Activated gamma-delta T cell treated with Interleukin-2 at 50 U/mL for 16 hours (primary cell): Measurements from ENCODE around the gene CHMP6.
A peak's percentile ranks its signal among the peaks of the same experiment; 100 is the strongest.
"Not testable (repeated sequence)": the region's sequence is repeated elsewhere in the genome, so short reads cannot be mapped to it uniquely, and the experiment has no call there.

Experiments used
- DNase-seq: peaks from one replicate; pipeline ENCODE4 v3.0.0-alpha.2; 2020

CHMP6 gene

DNA sequence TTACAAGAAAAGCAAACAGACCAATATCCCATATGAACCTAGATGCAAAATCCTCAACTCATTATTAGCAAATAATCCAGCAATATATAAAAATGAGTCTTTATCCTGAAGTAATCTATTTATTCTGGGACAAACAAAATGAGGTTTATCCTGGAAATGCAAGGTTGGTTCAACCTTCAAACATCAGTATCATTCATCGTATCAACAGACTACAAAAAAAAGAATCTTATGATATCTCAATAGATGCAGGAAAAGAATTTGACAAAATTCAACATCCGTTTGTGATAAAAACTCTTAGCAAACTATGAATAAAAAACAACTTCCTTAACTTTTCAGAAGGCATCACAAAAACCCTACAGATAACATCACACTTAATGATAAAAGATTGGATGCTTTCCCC, 24.9 kb downstream of the CHMP6 start:
- DNase-seq, result no peak

DNA sequence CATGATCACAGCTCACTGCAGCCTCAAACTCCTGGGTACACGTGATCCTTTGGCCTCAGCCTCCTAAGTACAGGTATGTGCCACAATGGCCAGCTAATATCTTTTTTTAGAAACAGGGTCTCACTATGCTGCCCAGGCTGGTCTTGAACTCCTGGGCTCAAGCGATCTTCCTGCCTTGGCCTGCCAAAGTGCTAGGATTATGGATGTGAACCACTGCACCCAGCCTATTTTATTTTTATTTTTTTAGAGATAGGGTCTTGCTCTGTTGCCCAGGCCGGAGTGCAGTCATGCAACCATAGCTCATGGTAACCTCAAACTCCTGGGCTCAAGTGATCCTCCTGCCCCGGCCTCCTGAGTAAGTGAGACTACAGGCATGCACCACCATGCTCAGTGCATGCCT, 25.7 kb downstream of the CHMP6 start:
- not testable (repeated sequence) for DNase-seq

DNA sequence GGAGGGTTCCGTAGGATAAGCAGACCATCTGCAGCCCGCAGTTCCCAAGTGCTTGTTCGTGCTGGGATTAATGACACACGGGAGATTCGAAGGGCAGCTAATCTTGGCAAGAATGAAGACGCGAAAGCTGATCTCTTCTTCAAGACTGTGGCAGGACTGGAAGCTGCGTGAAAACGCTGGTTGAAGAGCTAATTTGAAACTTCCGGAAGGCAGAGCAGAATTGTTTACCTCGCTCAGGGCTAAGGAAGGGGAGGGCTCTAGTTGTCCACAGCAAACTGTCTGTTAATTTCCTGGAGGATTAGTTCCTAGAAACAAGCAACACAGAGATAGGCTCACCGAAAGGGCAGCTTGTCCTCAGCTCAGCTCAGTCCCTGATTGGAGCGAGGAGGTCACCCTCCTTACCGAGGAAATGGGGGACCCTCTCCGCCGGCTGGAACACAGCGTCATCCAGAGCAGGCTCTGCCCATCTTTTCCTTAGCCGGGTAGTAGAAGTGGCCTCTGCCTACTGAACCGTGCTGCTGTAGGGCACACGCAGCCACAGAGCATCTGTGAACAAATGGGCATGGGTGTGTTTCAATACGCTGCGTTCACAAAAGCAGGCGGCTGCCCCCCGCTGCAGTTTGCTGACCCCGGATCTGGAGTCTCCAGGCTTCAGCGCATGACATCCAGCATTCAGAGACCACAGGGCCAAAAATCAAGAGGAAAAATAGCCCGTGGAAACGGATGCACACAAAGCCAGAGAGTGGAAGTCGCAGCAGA, 26.6 kb downstream of the CHMP6 start:
- peak; percentile 33 for DNase-seq

DNA sequence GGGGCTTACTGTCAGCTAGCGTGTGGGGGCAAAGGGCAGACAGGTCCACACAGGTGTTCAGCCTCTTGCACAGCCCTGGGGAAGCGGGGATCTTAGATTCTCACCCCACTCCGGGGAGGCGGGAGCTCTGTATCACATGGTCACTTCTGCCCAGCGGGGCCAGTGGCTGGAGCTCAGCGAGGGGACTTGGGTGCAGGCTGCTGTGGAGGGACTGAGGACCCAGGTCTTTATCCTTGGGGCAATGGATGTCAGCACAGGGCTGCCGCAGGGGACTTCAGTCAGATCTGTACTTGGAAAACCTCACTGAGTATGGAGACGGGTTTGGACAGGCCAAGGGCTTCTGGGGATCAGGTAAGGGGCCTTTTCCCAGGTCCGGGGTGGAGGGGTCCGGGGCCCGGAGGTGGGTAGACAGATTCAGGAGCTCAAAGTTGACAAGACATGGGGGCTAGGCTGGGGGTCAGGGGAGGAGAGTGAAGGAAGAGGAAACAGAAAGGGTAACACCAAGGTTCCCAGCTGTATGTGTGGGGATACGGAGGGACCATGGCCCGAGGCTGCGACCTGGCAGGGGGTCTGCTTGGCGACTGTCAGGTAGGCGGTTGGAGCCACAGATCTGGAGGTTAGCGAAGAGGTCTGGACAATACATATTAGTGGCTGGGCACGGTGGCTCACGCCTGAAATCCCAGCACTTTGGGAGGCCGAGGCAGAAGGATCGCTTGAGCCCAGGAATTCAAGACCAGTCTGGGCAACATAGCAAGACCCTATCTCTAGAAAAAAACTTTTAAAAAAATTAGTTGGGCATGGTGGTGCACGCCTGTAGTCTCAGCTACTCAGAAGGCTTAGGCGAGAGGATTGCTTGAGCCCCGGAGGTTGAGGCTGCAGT, 28.2 kb downstream of the CHMP6 start:
- no peak for DNase-seq

DNA sequence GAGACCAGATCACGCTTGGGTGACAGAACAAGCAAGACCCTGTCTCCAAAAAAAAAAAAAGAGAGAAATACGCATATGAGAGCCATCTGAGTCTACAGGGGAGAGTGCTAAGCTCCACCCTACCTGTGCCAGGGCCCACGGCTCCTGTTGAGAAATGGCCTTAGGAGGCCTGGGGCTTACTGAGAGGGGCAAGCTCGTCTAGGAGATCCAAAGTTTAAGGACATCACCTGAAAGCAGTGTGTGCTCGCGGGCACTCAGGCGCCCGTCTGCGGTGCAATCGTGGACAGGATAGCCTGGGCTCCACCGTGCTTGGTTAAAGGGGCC, 28.8 kb downstream of the CHMP6 start:
- no peak for DNase-seq

DNA sequence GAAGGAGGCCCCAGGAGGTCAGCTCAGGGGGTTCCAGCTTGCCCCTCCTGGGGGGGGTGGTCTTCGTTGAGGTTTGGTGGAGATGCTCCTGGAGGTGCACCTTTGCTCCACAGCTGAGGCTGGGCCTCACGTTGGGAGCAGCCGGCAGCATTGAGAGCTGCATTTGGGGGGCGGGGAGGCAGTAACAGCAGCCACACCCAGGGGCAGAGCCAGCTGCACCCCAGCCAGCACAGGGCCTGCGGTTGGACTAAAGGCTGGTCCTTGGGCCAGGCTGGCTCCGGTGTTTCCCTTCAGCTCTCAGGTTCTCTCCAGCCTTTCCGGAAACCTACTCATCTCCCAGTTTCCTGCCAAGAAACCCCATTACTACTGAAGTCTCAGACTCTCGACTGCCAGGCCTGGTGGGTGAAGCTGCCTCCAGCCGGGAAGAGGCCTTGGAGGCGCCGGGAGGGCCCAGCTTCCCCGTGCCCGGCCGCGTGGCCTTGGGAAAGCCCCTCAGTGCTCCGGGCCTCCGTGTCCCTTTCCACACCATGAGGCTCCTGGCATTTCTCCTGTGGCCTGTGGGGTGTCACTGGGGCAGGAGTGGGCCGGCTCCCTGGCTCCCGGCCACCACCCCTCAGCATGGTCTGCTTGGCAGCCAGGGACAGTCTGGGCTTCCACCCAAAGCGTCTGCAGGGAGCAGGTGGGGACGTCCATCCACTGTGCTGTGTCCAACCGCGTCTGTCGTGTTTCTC, 29.3 kb downstream of the CHMP6 start:
- DNase-seq, result no peak

DNA sequence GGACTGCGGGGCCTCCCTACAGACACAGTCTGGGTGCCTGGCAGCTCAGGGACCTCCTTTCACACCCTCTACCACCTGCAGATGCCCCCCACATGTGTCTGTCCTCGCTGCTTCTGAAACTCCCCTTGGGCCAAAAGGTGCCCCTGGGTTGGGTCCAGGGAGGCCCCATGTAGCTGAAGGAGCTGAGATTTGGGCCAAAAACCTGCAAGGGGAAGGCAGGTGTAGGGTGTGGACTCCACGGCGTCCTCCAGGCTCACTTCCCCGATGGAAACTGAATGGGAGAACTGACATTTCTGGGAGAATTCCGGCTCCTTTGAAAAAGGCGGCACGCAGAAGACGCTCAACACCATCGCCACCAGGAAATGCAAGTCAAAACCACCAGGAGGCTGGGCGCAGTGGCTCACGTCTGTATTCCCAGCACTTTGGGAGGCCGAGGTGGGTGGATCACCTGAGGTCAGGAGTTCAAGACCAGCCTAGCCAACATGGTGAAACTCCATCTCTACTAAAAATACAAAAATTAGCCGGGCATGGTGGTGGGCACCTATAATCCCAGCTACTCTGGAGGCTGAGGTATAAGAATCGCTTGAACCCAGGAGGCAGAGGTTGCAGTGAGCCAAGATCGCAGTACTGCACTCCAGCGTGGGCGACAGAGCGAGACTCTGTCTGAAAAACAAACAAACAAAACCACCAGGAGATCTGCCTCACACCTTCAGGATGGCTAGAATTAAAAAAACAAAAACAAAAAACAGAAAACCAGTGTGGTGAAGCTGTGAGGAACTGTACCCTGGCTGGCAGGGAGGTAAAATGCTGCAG, 30.1 kb downstream of the CHMP6 start:
- no peak for DNase-seq

DNA sequence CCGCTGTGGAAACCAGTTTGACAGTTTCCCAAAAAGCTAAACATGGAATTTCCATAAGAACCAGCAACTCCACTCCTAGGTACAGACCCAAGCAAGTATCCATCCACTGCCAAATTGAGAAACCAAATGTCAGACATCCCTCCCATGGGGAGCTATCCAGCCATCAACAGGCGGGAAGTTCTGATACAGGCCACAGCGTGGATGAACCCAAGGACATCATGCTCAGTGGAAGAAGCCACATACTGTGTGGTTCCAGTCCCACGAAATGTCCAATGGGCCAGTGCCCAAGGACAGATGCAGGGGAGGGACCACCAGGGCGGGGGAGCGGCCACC, 30.7 kb downstream of the CHMP6 start:
- no peak for DNase-seq

DNA sequence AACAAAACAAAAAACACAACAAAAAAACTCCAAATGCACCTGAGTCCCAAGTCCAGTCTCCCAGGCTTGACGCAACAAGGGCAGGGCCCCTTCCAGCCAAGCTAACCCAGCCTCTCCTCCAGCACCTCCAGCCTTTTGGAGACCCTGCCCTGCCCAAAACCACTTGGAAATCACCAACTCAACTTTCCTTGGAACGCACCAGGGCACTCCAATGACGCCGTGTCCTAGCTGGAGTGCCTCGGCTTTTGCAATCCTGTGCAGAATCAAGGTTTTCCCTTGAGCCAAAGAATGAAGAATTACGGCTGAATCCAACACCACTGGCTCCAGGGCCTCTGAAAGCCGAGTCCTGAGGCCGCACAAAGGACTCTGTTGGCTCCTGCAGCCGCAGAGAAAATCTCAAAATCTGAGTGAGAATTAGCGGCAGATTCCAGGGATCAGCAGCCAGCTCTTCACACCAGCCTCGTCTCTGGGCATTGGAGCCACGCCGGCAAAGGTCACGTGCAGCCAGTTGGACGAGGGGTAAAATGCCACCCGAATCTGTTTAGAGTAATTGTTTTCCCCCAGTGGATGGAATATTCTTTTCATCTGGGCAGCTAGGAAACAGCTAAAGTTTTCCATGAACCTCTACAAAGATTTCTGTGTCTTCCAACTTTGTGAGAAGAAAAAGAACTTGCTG, 33.6 kb downstream of the CHMP6 start:
- DNase-seq, result no peak

DNA sequence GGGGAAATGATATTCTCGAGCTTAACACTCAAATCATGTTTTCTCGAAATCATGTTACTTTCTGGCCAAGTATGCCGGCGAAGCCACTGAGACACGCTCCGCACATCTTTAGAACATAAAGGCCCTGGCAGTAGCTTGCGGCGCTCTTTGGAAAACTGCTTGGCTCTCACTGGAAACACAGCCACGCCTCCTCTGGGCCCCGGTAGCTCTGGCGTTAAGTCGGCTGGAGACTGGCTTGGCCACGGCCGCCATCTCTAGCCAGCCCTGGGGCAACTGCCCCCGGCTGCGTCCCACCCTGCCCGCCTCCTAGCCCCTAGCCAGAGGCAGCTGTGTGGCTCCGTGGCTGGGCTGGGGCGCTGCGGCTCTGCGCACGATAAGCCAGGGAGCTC, 34.1 kb downstream of the CHMP6 start:
- no peak for DNase-seq

DNA sequence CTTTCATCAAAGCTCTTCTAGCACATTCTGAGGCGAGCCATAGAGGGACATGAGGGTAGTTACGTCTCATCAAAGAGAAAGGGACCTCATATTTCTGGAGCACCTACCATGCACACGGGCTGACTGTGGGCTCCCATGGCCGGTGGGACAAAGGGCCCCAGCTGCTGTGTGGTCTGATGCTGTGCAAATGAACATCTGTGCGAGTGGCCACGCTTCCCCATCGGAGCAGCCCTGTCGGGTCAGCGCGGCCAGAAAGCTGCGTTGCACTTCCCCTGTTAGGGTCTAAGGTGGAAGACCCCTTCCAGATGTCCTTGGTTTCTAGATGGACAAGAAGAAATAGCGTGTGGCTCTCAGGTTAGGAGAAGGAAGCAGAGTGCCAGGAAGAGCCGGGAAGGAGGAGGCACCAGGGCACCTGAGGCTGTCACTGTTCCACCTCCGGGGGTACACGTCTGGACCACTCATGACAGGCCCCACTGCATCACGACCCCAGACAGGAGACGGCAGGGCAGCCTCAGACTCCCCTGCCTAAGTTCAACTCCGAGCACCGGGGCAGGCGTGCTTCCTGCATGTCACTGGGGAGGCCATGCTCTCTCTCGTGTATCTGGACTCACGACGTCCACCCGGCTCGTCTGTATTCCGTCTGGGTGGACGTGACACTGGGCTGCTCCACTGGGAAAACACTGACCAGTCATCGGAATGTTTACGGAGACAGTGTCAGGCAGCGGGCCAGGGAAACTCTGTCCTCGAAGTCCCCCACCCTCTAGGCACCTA, 34.8 kb downstream of the CHMP6 start:
- DNase-seq, result no peak

DNA sequence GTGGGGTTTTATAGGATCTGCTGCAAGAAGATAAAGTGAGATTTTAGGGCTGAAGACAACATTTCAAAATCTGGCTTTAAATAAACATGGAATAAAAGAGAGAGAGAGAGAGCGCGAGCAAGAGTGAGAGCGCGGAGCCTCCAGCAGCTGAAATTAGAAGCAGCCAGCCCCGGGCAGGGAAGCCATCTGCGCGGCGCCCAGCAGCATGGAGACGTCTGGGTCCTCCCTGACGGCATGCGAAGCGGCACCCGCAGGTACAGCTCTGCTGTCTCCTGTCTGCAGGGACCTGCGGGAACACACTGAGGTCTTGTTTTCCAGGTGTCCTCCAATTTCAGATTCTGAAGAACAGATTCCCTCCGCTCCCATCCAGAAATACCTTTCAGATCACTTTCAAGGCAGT, 35.4 kb downstream of the CHMP6 start:
- no peak for DNase-seq

DNA sequence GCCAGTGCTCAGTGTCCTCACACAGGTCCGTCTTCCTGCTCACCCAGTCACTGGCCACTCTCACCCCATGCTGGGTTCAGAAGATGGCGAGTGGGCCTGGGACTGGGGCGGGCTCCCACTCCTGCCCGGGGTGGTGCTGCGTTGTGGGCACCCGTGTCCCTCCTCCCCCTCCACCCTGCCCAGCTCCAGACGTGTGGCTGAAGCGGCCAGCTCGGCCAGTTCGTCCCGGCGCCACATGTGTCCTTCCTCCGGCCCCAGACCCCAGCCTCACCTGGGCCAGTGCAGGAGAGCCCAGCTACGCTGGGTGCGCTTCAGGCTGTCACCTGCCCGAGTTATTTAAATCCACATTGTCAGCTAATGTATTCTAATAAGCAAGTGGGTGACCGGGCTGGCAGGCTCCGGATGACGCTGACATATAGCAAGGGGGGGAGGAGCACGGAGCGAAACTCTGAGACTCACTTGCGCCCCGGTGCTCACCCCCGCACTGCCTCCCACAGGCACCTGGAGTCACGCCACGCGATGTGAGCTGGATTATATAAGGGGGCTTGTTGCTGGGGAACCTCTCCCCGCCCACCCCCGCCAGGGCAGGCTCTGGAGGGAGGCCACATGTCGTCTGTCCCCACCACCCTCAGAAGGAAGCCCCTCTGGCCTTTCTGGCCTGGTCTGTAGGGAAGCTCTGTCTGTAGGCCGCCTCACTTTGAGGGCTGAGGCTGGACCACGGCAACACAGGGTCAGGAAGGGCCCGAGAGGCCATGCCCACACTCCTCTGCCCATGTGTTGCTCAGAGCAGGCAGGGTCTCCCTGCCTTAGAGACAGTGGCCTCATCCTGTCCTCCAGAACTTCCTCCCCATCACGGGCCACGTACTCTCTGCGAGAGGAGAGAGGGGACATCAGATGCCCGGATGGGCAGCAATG, 36.2 kb downstream of the CHMP6 start:
- DNase-seq, result no peak

DNA sequence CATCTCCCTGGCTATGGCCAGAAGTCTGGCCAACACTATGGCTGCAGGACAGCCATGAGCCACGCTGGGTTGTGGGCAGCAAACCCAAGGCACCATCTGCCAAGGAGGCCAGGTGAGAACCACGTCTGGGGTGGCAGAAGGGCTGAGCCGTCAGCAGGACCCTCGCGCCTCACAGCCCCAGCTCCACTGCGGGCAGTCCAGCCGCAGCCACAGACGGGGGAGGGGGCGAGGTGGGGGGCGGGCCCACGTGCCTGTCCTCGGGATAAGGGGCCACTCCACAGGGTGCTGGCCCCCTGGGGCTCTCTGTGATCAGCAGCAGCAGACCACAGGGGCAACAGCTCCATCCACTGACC, 36.8 kb downstream of the CHMP6 start:
- DNase-seq, result no peak

DNA sequence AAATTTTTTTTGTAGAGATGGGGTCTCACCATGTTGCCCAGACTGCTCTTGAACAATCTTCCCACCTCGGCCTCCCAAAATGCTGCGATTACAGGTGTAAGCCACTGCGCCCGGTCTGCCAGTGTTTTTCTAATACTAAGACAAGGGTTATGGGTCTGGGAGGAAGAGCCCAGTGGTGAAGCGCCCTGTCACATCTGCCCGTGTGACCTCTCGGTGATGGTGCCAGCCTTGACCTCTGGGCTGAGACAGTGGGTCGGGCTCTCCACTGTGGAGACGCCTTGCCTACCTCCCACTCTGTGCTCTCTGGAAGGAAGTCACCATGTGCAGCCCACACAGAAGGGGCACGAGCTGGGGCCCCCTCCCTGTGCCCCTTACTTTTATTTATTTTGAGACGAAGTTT, 38.2 kb downstream of the CHMP6 start:
- no peak for DNase-seq

DNA sequence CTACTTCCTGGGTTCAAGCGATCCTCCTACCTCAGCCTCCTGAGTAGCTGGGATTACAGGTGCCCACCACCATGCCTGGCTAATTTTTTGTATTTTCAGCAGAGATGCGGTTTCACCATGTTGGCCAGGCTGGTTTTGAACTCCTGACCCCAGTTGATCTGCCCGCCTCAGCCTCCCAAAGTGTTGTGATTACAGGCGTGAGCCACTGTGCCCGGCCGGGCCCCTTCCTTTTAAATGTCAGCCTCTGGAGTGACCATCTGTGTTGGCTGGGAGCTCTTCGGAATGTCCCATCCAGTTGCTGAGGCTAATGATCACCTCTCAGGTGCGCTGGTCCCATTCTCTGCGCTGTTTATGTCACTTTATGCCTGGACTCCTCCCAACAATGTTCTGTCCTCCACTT, 38.7 kb downstream of the CHMP6 start:
- DNase-seq, result not testable (repeated sequence)

DNA sequence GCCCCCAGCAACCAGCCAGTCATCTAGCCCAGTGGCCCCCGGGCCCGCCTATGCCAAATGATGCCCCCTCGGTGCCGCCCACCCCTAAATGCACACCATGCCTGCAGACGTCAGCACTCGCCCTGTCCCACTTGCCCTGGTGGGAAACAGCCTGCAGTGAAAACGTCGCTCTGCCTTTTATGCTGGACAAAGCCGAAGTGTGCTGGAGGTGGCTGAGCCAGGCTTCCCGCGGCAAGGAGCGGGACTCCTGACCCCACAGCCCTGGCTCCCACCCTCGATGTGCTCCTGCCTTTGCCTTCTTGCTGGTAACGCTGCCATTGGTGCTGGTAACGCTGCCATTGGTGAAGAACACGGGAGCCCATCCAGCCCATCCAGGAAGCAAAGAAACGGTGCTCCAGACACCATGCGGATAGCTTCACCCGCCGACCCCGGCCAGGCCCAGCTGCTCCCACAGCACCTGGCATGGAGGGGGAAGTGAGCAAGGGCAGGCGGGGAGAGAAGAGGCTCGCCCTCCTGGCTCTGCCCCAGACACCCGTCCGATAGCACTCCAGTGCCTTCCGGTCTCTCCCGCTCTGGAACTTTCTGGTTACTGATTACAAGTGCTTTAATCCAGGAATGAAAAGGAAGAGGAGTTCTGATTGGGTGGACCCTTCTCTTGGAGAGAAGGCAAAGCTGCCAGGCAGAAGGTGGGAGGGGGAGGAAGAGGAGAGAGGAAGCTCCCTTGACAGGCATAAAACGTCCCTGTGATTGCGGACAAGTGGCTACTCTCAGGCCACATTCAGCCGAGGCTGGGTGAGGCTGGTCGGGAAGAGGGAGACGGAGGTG, 39.3 kb downstream of the CHMP6 start:
- DNase-seq, result no peak

DNA sequence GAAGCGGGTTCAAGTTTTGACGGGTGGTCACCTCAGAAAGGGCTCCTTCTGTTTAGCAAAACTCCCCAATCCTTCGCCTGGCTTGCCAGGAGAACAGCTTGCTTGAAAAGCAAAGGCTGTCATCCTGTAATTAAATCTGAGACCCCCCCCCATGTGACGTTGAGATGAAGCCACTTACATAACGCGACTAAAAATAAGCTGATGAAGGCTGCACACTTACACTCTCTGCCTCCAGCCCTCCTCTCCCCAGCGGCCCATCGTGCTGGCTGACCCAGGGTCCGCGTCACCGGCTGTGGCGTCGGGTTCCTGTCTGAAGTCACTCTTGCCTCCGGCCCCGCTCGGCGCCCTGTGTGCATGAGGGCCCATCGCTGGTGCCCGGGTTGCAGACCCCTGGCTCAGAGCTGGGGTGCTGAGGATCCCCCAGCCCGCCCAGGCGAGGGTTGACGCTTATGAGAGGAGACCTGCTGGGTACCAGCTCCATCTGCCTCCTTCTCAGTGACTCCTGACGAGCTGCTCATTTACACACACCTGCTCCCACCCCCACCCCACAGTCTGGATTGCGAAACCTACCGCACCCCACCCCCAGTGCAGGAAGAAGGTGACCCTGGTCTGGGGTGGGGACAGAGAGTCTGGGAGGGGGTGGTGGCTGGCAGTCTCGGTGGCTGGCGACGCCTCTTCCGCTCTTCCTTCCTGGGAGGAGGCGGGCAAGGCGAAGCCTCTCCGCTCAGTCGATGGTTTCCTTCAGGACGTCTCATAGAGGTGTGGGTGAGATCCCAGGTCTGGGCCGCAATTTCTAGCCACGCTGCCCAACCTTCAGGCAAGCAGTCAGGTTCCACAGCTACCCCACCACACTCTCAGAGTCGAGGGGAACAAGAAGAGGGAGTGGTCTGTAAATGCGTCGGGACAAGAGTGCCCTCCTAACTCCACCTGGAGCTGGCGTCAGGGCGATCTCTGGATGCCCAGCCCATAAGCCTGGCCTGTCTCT, 40.2 kb downstream of the CHMP6 start:
- no peak for DNase-seq
